Measurements from ENCODE around the gene COX14. TPM values are rescaled to one million over a fixed set of nuclear protein-coding genes. Genes with fewer than 3 reads are reported as not detected.

The COX14 gene
- total RNA-seq, 1 experiment from 2014 or later, result 74.5 TPM

GRCh38 chr12:50107416-50108268 is 4.4 kb upstream of the COX14 start:
- in situ Hi-C loops (cut with HindIII; ENCODE audit: low pct_unique_long_range_greater_than_20kb, low sequenced_read_pairs) (no loop called here), intact Hi-C loops (cut with micrococcal nuclease; ENCODE audit: unreplicated experiment) (no loop called here)
- ChIA-PET POLR2A (interaction anchor here (0.7 kb wide), 1 partner anchor 61 kb away, joined by 4 read pairs; no protein-coding TSS in a partner anchor), CTCF (no interaction called here)
- Histone ChIP-seq H3K4me3 (ENCODE audit: low read depth in 2 of 2, low read length in 2 of 2) (no peak overlapping the region), H3K9me3 (ENCODE audit: control insufficient read depth, insufficient read depth, low read depth, low read length) (no peaks in the 10 kb centered on the region), H3K27ac (ENCODE audit: low read length) (no peak overlapping the region), H3K36me3 (ENCODE audit: control insufficient read depth, insufficient read depth, low read length) (no peaks in the 10 kb centered on the region), H3K27me3 (ENCODE audit: control insufficient read depth, insufficient read depth, low read length) (no peaks in the 10 kb centered on the region), H3K4me1 (ENCODE audit: control insufficient read depth, insufficient read depth, low read length) (peaks cover 14% of the 10 kb centered on the region)
- ATAC-seq (no peak), DNase-seq (ENCODE audit: low read depth, low spot score) (no peak)
- BruUV-seq (replicated peaks), result no TSS peak
- TF ChIP-seq REST (IDR thresholded peaks at IDR 0.05; ENCODE audit: insufficient read depth in 1 of 2, low read depth in 2 of 2, low read length in 1 of 2) (no peak), POLR2AphosphoS5 (IDR thresholded peaks at IDR 0.05; ENCODE audit: low read depth, low read length) (no peak), CTCF (IDR thresholded peaks at IDR 0.05) (no peak), SIN3A (IDR thresholded peaks at IDR 0.05; ENCODE audit: borderline replicate concordance, insufficient read depth, low read depth, low read length) (no peak), TCF7L2 (IDR thresholded peaks at IDR 0.05; ENCODE audit: low read depth, low read length) (no peak)

- POLR2A ChIA-PET, result interaction anchor here (0.6 kb wide), 1 partner anchor 17 kb away, joined by 3 read pairs; no protein-coding TSS in a partner anchor
- Histone ChIP-seq H3K4me3 (ENCODE audit: low read depth in 2 of 2, low read length in 2 of 2) (no peak overlapping the region), H3K4me1 (ENCODE audit: control insufficient read depth, insufficient read depth, low read length) (peaks cover 15% of the 10 kb centered on the region), H3K36me3 (ENCODE audit: control insufficient read depth, insufficient read depth, low read length) (no peaks in the 10 kb centered on the region), H3K9me3 (ENCODE audit: control insufficient read depth, insufficient read depth, low read depth, low read length) (no peaks in the 10 kb centered on the region), H3K27ac (ENCODE audit: low read length) (no peak overlapping the region), H3K27me3 (ENCODE audit: control insufficient read depth, insufficient read depth, low read length) (no peaks in the 10 kb centered on the region)
- in situ Hi-C loops (cut with HindIII; ENCODE audit: low pct_unique_long_range_greater_than_20kb, low sequenced_read_pairs) (no loop called here), intact Hi-C loops (cut with micrococcal nuclease; ENCODE audit: unreplicated experiment) (no loop called here)
- CTCF ChIA-PET, result no interaction called here
- DNase-seq (ENCODE audit: low read depth, low spot score), result no peak
- BruUV-seq (replicated peaks), result no TSS peak
- no peak for ATAC-seq
- TF ChIP-seq TCF7L2 (IDR thresholded peaks at IDR 0.05; ENCODE audit: low read depth, low read length) (no peak), SIN3A (IDR thresholded peaks at IDR 0.05; ENCODE audit: borderline replicate concordance, insufficient read depth, low read depth, low read length) (no peak), POLR2AphosphoS5 (IDR thresholded peaks at IDR 0.05; ENCODE audit: low read depth, low read length) (no peak), REST (IDR thresholded peaks at IDR 0.05; ENCODE audit: insufficient read depth in 1 of 2, low read depth in 2 of 2, low read length in 1 of 2) (no peak), CTCF (IDR thresholded peaks at IDR 0.05) (no peak)
These were observed 2.7 kb upstream of the COX14 start for GRCh38 chr12:50109319-50109718.
